Stimulated activated CD4-positive, alpha-beta T cell treated with anti-CD3 and anti-CD28 coated beads, Interleukin-2, amount 100 ng/mL, for 24 hours (primary cell): ENCODE data around the gene MIER3.

Experiments
- DNase-seq, 2 donors: peaks; one replicate each; pipeline ENCODE4 v3.0.0-alpha.2; 2020

The MIER3 gene

DNA sequence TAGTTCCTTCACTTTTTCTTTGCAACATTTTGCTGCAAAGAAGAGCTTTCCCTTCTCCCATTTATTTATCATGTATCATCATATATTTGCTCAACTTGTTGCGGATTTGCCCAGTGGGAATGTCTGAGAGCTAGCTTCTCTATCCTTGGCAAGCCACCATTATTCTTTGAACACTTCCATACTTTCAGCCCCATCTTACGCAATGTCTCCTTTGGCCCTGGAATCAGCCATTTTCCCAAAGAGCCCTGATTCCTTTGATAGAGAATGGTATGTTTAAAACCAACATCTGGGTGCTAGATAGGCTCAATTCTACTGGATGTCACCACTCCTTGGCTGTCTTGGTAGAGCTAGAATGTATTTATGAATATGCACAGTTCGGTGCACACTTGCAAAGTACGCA, 55.2 kb downstream of the MIER3 start:
- no peak for DNase-seq

DNA sequence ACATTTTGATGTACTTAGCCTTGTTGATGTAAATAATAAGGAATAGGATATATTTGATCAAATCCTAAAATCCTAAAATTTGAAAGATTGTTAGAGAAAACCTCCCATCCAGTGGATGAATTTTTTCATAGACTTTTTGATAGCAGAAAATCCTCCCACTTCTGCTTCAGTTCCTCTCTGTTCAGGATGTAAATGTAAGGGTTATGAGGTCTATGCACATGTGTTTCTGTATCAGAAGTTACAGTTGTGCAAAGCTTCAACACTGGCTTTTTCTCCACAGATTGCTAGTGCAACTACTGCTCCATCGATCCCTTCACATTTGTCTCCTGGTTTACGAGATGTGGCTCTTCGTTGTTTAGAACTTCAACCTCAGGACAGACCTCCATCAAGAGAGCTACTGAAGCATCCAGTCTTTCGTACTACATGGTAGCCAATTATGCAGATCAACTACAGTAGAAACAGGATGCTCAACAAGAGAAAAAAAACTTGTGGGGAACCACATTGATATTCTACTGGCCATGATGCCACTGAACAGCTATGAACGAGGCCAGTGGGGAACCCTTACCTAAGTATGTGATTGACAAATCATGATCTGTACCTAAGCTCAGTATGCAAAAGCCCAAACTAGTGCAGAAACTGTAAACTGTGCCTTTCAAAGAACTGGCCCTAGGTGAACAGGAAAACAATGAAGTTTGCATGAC, 58.5 kb downstream of the MIER3 start:
- no peak for DNase-seq

DNA sequence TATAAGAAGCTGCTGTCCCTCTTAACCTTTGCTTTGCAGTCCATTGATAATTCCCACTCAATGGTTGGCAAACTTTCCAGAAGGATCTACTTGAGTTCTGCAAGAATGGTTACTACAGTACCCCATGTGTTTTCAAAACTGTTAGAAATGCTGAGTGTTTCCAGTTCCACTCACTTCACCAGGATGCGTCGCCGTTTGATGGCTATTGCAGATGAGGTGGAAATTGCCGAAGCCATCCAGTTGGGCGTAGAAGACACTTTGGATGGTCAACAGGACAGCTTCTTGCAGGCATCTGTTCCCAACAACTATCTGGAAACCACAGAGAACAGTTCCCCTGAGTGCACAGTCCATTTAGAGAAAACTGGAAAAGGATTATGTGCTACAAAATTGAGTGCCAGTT, 70.4 kb downstream of the MIER3 start:
- DNase-seq: no peak

DNA sequence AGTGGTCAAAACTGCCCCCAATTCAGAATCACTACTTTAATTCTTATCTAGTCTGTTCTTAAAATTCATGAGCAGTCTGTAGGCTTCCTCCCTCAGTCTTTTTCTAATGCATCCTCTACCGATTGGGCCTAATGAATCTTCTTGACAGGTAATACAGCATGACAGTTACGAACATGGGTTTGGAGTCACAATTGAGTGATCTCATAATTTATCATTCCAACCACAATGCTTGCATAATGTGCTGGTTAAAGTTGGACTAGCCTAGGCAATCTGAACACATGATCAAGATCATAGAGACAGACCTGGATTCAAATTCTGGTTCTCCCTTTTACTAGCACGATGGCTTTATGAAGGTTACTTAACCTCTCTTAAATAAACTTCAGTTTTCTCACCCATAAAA, 75.6 kb downstream of the MIER3 start:
- no peak for DNase-seq

DNA sequence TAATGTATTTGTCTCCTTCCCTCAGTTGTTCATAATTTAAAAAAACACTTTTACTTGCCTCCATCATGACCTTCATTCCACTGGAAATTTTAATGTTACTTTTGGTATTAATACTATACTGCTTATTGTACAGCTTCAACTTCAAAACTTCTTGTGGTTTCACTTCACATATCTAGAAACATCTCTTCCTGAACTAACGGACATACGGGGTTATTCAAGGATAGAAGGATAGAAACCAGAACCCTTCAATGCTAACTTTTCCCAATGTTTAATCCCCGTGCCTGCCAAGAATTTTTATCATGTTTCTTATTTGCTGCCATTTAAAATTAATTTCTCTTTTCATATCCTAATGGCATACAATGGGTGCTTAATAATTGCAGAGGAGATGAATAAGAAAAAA, 78.9 kb downstream of the MIER3 start:
- DNase-seq: no peak

DNA sequence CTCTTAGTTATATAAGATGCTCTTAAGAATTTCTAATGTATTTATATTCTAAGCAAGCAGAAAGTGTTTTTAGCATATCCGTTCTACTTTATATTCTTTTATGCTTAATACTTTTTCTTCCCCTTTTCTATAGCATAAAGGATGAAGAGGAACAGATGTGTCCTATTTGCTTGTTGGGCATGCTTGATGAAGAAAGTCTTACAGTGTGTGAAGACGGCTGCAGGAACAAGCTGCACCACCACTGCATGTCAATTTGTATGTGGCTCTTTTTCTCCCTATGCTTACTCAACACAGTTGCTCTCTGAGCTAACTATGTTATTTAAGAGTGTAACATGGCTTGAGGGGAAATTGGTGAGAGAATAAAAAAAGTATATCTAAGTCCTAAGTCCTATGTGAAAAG, 80.1 kb downstream of the MIER3 start:
- DNase-seq: no peak
